ENCODE results near the gene PRKD2. TPM values are rescaled to one million over a fixed set of nuclear protein-coding genes. Genes with fewer than 3 reads are reported as not detected.

PRKD2 gene
- polyA plus RNA-seq, 4 donors, result 31.1 to 53.7 (median 41.1) TPM

DNA sequence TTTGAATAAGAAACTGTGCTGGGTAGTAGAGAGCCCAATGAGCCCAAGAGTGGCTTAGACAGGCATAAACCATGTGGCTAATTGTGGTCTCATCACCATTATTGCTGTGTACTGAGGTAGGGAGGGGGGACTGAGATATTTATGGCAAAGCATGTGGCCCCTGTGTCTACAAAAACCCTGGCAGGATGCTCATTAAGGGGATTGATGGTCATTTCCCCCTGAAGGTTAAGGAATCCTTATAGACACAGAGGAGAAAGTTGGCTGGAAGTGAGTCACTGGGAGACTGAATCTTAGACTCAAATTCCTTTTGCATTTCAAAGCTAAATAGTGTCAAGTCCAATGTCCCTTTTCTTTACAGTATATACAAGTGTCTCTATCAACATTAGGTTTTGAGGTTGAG lies 46.1 kb downstream of the PRKD2 start:
- no peak for DNase-seq (ENCODE audit: low read depth in 4 of 4, low spot score in 2 of 4)

GRCh38 chr19:46668662-46669061 lies 48.3 kb downstream of the PRKD2 start:
- DNase-seq (ENCODE audit: low read depth in 4 of 4, low spot score in 2 of 4), result no peak

- no peak for DNase-seq (ENCODE audit: low read depth in 4 of 4, low spot score in 2 of 4)
Measured at GRCh38 chr19:46665072-46665471, 51.8 kb downstream of the PRKD2 start.

DNA sequence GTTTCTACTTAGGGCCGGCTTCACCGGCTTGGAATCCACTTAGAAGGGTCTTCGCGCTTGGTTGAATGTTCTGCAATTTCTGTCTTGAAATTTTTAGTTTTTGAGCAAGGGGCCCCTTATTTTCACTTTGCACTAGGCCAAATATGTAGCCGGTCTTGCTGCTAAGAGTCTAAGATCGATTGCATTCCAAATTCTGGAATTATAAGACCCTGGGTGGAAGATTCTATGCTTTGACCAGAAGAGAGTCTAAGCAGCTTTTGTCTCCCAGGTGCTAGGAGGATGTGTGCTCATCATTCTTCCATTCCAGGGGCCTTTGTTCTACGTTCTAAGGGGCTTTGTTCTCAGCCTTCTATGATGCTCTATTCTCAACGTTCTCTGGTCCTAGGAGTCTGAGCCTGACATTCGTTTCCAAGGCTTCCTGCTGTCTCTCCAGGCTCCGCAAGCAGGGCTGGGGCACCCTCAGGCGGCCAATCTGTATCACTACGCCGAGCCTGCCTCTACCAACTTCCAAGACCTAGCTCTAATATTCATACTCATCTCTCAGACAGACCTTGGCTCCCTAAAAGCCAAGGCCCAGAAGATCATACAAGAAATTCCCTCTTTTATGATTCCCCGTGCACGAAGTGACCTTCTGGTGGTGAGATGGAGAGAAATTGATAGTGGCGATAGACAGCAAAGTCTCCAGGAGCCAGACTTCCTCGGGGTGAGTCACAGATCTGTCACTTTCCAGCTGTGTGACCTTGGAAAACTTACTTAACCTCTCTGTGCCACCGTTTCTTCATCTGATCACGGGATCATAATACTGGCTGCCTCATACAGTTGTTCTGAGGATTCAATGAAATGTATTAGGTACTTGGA lies 55.0 kb downstream of the PRKD2 start:
- DNase-seq (ENCODE audit: low read depth in 4 of 4, low spot score in 2 of 4), result peak in 3 of 4 donors; percentile 57 to 76 (median 71)

GRCh38 chr19:46661020-46661731 lies 55.7 kb downstream of the PRKD2 start, which contains the start of gene DACT3:
Gene DACT3 (minus strand): TSS chr19:46661182. CDS start chr19:46661064, 118 bp downstream.
- peak; percentile 95 to 100 (median 100) for DNase-seq (ENCODE audit: low read depth in 4 of 4, low spot score in 2 of 4)

GRCh38 chr19:46660551-46661019 lies 56.3 kb downstream of the PRKD2 start:
- peak in 1 of 4 donors; percentile 25 for DNase-seq (ENCODE audit: low read depth in 4 of 4, low spot score in 2 of 4)

DNA sequence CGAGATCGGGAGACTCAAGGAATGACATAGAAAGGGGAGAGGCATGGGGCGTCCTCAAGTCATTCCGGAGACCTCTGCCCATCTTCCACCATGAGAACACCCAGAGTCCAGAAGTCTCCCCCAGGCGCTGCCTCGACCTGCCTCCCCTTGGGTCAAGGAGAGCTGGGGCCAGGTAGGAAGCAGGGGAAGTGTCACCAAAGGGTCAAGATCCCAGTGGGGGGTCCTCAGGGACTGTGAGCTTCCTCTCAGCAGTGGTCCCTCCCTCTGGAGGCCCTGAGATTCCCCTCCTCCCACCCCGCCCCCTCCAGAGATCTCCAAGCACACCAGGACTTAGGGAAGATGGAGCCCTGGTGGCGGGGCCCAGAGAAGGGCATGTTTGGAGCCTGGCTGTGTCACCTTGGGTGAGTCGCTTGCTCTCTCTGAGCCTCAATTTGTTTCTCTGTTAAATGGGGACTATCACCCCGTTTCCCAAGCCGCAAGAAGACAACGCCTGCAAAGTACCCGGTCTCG lies 56.9 kb downstream of the PRKD2 start:
- DNase-seq (ENCODE audit: low read depth in 4 of 4, low spot score in 2 of 4), result peak in 3 of 4 donors; percentile 41 to 66 (median 42)

DNA sequence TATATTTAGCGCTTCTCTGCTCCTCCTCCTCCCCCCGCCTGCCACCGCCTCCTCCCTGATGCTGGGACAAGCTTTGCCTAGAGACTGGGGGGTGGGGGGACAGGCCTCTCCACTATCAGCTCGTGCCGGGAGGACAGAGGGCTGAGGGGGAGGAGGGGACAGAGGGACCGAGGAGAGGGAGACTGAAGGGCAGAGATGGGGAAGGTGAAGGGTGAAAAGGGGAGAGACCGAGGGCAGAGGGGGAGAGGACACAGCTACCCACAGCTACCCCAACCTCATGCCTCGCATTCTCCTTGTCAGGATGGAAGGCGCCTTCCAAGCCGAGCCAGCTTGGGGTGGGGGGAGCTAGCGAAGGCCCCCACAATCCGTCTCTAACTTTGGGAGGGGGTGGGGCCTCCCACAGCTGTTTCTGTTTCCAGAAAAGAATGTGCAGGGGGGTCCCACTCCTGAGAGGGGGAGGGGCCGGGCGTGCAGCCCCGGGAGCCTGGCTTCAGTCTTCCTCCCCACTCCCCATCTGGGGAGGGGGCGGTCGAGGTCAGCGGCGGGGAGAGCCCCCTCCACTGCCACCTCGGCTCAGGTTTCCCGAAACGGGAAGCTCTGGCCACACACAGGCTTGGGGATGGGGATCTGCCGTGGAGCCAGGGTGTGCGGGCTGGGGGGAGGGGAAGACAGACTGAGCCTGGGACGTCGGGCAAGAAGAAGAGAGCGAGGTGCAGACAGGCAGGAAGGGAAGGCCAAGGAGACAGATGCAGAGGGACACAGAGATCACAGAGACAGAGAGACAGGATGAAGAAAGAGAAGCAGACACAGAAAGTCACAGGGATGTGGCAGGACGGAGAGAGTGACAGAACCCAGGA lies 57.5 kb downstream of the PRKD2 start:
- peak in 3 of 4 donors; percentile 50 to 62 (median 53) for DNase-seq (ENCODE audit: low read depth in 4 of 4, low spot score in 2 of 4)

GRCh38 chr19:46656541-46656940 lies 60.4 kb downstream of the PRKD2 start:
- no peak for DNase-seq (ENCODE audit: low read depth in 4 of 4, low spot score in 2 of 4)

- DNase-seq (ENCODE audit: low read depth in 4 of 4, low spot score in 2 of 4), result no peak
Measured at GRCh38 chr19:46654621-46655152, 62.2 kb downstream of the PRKD2 start.

- DNase-seq (ENCODE audit: low read depth in 4 of 4, low spot score in 2 of 4), result no peak
Measured at GRCh38 chr19:46650445-46650844, 66.5 kb downstream of the PRKD2 start.

DNA sequence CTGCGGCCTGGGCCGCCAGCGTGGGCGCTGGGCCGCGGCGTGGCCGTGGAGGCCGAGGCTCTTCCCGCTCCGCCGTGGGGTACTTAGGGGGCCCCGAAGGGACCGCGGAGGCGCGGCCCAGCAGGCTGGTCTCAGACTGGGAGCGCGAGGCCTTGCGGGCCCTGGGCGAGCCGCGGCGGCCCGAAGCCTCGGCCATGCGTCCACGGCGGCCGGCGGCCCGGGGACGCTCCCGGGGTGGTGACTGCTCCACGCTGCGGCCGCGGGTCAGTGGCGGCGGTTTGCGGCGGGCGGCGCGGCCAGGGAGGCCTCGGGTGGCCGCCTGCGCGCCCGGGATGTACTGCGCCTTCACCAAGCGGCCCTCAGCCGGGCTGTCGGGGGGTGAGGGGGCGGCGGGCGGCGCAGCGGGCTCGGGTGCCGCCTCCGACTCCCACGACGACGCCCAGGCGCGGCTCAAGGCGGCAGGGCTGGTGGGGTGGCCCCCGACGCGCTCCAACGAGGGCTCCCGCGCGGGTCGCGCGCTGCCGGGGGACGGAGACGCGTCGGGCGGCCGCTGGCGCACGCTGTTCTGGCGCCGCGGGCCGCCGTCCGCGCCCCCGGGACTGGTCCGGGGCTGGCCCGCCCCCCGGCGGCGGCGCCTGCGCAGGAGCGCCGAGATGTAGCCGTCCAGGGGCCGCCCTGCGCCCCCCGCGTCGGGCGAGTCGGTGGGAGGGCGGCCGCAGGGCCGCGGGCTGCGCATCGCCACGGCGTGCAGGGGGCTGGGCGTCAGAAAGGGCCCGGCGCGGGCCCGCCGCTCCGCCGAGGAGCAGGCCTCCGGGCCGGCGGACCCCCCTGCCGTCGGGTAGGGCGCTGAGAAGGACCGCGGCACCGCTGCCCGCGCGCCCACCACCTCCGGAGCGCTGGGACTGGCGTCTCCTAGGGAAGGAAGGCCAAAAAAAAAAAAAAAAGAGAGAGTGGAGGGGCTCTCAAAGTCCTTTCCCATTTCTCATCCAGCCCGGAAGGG lies 67.7 kb downstream of the PRKD2 start:
- DNase-seq (ENCODE audit: low read depth in 4 of 4, low spot score in 2 of 4), result no peak

GRCh38 chr19:46648060-46648960 lies 68.6 kb downstream of the PRKD2 start:
- no peak for DNase-seq (ENCODE audit: low read depth in 4 of 4, low spot score in 2 of 4)

DNA sequence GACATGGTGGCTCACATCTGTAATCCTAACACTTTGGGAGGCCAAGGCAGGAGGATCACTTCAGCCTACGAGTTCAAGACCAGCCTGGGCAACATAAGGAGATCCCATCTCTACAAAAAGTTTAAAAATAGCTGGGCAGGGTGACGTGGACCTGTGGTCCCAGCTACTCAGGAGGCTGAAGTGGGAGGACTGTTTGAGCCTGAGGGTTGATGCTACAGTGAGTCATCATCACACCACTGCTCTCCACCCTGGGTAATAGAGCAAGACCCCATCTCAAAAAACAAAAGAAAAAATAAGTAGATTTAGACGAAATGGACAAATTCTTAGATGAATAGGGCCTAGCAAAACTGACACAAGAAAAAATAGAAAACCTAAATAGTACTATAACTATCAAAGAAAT lies 70.5 kb downstream of the PRKD2 start:
- no peak for DNase-seq (ENCODE audit: low read depth in 4 of 4, low spot score in 2 of 4)

GRCh38 chr19:46644720-46645119 lies 72.2 kb downstream of the PRKD2 start:
- DNase-seq (ENCODE audit: low read depth in 4 of 4, low spot score in 2 of 4), result no peak

DNA sequence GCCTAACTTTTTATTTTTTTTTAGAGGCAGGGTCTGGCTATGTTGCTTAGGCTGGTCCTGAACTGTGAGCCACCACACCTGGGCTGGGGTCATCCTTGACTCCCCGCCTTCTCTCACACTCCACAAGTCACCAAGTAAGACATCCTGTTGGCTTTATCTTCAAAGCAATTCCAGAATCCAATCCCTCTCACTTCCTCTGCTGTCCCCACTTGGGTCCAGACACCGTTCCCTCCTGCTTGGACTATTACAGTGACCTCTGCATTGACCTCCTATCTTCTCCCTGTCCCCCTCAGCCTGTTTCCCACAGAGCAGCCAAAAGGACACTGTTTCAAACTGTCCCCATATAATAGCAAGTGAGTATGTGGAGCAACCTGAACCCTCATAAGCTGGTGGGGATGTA lies 76.3 kb downstream of the PRKD2 start:
- no peak for DNase-seq (ENCODE audit: low read depth in 4 of 4, low spot score in 2 of 4)

DNA sequence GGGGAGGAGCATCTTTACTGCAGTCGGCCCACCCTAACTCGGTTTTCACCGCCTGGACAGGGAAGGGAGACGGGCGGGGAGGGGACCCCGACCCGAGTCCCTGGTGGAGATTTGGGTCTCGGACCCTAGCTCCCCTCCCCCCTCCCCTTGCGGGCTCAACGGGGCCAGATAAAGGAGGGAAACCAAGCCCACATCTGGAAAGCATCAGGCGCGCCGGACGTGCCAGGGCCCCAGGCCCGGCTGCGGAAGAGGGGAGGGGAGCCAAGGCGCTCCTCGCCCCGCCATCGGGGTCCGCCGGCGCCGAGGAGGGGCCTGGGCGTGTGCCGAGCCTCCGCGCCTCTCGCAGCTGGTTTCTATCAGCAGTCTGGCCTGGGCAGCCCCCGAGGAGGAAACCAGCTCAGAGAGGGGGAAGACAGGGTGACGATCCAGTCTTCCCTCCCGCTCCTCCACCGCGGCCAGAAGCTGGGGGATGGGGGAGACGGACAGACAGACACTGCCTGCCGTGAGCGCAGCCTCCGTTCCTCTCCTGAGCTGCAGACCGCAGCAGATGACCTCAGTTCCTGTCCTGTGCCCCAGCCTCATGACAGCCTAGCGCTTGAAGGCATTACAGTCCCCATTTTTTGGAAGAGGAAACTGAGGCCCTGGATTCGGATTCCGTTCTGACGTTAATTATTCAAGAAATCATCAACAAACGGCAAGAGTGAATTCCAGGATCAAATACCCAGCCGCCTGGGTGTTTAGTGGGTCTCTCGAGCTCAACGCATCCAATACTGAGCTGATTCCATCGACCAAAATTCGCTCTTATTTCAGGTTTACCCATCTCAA lies 77.3 kb downstream of the PRKD2 start:
- peak in 1 of 4 donors; percentile 83 for DNase-seq (ENCODE audit: low read depth in 4 of 4, low spot score in 2 of 4)

Measured in left renal cortex interstitium (tissue), 4 donors.